Colon (tissue), 2 donors: Measurements from ENCODE around the gene PDZD4.

Source experiments
- FAIRE-seq: peaks from 2 replicates; lab custom pipeline; 2012; peaks lifted over from hg19 to GRCh38; lab: Jason Lieb, UNC
- donor health status: control.
- donor health status: control.

Gene PDZD4

DNA sequence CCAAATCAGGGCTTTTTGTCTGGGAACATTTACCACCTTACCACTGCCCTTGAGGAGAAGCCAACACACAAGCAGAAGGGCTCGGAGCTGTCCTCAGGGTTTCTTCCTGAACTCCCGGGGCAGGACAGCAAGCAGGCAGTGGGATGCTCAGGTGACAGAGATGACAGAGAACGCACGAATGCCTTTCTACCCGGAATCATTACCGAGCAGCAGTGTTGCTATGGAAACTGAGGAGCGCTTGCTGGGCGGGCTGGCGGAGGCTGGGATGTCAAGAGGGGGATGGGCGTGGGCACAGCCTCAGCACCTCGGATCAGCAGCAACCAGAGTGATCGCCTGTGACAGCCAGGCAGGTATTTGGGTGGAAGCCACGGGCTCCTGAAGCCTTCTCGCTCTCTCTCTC, 18.1 kb downstream of the PDZD4 start:
- FAIRE-seq, result no peak

DNA sequence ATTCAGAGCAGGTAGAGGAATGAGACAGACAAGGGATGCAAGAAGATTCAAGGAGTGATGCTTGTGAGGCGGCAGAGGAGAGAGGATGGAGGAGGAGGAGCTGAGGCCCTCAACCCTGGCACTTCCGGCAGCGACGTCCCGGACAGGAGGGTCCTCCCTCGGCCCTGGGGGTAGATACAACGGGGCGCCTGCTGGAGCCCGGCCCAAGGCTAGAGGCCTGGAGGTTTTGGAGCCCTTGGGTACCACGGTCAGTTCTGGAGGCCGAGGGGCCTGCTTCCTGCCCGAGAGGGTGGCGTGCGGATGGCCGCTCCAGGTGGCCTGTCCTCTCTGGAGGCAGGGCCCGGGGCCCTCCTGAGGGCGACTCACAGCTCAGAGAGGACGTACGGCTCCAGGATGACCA, 22.4 kb downstream of the PDZD4 start:
- no peak for FAIRE-seq

DNA sequence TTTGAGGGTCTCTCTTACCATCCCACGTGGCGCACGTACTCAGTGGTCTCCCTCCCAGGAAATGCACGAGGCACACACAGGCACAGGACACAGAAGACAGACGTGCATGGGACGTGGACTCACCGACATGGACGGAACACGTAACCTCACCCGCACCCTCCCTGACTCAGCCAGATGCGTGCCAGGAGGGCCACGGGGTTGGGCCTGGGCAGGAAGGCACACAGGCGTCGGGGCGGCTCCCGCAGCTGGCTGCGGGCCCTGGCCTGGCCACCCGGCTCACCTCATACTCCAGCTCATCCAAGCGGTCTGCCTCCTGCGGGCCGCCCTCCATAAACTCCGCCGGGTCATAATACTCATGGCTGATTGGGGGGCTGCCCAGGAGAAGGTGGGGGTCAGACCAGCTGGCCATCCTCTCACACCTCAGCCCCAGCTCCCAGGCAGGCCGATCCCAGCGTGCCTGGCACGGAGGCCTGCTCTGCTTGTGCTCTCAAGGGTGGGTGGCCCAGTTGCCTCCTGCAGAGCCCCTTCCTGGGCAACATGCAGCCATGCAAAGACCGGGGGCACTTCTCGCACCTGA, 23.3 kb downstream of the PDZD4 start:
- no peak for FAIRE-seq

DNA sequence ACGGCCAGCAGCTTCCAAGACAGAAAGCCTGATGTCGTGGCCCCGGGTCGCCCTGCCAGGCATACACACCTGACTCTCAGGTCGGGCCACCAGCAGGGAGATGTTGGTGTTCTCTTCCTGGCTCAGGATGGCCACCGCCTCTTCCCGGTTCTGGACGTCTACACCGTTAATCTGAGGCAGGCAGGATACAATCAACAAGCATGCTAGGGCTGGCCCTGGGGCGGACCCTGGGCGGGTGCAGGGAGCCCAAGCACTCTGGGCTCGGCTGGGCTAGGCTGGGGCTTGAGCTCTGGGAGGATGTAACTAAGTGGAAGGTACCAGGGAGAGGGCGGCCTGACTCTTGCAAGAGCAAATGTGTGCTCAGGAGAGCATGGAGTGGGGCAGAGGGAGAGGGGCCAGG, 24.9 kb downstream of the PDZD4 start:
- no peak for FAIRE-seq

DNA sequence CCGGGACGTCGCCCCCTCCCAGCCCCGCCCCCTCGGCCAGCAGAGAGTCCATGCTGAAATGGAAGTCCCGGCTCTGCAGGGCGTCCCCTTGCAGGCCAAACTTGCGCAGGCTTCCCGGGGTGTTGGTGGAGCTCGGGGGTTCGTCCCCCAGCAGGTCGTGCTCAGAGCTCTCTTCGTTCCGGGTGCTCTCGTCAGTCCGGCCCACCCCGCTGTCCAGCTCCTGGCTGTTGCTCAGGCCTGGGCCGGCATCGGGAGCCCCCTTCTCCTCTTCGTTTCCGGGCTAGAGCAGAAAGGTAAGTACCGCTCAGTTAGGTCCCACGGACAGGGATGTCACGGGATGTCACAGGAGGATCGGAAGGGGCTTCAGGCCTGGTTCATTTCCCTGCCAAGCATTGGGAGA, 25.7 kb downstream of the PDZD4 start:
- FAIRE-seq, result no peak

DNA sequence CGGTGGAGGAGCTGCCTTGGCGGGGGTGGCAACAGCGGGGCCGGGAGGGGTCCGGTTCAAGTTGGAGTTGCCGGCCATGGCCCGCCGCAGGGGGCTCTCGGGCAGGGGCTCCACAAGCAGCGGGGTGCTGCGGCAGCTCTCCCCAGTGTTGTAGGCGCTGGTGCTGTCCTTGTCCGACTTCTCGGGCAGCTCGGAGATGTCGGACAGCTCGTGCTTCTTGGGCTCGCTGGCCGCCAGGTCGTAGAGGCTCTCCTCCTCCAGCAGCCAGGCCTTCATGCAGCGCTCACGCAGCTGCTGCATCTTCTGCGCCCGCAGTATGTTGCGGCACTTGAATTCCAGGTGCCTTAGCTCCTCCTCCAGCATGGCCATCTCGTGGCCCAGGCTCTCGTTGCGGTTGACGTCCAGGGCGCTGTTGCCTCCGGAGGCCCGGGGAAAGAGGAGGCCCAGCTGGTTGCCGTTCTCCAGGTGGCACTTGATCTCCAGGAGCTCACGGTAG, 26.2 kb downstream of the PDZD4 start:
- no peak for FAIRE-seq

DNA sequence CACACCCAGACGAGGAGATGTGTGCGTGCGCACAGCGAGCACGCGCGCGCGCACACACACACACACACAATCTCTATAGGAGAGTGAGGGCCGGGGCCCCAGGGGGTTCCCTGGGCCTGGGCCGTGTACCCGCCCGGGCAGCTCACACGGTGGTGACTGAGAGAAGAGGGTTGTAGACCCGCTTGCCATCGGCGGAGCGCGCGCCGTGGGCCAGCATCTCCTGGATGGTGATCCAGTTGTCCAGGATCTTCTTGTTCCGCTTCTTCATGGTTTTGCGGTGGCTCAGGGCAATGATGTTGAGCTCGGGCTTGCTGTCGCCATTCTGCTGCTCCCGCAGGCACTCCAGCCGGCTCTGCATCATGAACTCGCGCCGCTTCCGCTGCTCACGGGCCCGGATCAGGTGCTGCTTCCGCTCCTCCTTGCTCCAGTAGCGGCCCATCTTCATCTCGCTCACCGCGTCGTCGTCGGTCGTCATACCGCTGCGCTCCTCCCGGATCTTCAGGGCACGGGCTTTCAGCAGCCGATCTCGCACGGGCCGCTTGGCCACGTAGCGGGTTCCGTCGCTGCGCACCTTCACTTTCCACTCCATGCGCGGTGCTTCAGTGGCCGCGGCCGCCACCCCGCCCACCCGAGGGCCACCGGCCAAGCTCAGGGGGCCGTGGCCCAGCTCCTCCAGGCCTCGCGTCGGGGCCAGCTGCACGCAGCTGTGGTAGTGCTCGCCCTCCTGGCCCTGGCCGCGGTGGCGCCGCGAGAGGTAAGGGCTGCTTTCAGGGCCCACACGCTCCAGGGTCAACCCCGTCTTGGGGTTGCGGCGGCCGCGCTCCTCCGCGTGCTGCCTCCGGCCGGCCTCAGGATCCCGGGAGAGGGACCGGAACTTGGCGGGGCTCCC, 26.9 kb downstream of the PDZD4 start:
- no peak for FAIRE-seq

DNA sequence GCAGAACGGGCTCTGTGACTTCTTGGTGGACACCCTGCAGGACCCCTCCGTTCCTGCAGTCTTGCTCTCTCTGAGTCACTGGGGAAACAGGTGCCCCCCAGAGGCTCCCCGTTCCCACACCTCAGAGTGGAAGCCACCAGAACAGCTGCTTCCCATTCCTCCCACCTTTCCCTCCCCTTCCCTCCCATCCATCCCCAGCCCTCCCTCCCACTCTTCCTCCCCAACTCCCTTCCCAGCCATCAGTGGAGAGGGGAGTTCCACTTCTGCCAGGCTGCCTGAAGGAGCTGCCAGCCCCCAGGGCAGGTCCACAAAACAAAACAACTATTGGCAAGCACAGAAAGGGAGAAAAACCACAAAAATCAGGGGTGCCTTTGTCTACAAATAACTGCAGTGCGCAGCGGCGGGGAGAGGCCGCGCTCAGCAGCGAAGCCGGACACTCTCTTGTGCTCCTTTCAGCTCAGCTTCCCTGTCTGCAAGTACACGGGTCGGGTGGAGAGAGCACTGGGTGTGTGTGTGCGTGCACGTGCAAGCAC, 27.8 kb downstream of the PDZD4 start:
- no peak for FAIRE-seq

DNA sequence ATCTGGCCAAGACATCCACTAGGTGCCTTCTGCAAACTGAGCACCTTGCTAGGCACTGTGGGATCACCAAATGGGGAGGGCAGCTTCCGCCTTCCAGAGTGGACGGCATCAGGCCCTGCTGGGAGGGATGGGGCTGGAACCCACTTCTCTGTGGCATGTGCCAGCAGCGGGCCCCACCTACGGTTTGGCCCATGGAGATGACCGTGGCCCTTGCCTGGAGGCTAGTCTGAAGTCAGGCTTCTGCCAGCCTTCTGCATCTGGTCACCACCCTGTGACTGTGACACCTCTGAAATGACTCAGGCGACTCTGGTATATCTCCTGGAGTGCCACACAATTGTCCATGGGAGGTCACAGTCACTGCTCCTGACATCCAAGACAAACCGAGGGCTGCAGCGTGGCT, 28.7 kb downstream of the PDZD4 start:
- FAIRE-seq, result no peak

DNA sequence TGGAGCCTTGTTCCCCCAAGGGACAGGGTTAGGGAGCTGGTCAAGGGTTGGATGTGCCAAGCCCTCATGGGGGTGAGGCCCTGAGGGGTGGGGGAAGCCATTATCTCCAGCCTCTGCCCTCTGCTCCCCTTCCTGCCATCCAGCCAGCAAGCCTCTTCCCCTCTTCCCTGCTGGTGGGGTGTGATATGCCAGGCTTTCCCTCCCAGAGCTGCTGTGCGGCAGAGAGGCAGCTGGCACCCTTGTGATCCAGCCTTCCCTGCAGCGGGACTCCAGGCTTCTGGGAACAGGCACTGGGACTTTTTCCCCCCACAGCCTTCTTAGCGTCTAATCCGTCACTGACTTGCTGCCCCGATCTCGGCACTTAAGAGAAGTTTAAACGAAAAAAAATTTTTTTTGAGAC, 29.6 kb downstream of the PDZD4 start:
- no peak for FAIRE-seq

DNA sequence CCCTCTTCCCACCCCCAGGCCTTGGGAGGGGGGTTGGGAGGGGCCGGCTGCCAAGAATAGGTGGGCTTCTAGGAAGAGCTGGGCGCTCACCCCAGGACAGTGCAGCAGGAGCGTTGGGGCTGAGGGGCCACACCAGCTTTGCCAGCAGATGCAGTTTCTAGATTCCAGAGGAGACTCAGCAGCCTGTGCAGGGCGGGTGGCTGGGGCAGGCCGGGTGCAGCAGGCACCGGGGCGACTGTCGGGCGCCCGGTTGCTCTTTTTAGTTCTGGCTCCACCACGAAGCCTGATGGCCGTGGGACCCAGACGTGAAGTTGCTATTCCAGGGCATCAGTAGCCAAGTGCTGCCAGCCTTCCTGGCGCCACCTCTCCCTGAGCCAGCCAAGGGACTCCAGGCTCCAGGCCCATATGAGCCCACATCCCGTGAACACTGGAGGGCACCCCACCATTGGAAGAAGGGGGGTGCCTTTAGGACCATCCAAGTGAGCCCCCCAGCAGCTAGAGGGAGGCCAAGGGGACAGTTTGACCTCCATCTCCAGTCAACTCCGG, 30.1 kb downstream of the PDZD4 start:
- no peak for FAIRE-seq

DNA sequence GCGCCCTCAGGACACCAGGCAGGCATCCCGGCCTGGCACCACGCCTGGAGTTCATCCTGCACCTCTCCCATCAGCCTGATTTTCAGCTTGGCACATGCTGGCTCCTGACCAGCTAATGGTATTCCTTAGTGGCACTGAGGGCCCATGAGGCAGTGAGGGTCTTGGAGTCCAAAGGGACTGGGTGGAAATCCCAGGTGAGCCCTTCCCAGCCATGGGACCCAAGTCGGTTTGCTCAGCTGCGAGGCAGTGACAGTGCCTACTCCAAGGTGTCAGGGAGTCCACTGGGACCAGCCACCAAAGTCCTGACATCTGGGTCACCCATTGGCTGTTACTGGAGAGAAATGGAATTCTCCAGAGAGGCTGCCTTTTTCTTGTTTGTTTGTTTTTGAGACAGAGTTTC, 31.0 kb downstream of the PDZD4 start:
- FAIRE-seq, result no peak

DNA sequence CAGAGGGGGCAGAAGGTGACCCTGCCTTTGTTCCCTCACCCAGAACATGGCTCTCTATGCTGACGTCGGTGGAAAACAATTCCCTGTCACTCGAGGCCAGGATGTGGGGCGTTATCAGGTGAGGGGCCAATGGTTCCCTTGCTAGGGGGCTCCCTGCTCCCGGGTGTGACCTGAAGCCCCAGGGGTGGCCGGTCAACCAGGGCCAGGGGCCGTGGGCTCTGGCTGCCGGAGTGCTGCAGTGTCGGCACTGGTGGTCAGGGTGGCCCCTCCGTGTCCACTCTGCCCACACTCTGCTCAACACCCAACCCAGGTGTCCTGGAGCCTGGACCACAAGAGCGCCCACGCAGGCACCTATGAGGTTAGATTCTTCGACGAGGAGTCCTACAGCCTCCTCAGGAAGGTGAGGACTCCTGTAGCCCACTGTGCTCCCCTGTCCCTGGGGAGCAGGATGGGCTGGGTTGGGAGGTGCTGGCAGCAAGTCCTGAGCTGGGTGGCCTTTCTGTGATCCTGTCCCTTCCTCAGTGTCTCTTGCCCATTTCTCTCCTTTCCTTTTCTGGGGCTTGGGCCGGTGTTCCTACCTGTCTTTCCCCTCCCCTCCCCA, 32.8 kb downstream of the PDZD4 start:
- FAIRE-seq, result no peak

DNA sequence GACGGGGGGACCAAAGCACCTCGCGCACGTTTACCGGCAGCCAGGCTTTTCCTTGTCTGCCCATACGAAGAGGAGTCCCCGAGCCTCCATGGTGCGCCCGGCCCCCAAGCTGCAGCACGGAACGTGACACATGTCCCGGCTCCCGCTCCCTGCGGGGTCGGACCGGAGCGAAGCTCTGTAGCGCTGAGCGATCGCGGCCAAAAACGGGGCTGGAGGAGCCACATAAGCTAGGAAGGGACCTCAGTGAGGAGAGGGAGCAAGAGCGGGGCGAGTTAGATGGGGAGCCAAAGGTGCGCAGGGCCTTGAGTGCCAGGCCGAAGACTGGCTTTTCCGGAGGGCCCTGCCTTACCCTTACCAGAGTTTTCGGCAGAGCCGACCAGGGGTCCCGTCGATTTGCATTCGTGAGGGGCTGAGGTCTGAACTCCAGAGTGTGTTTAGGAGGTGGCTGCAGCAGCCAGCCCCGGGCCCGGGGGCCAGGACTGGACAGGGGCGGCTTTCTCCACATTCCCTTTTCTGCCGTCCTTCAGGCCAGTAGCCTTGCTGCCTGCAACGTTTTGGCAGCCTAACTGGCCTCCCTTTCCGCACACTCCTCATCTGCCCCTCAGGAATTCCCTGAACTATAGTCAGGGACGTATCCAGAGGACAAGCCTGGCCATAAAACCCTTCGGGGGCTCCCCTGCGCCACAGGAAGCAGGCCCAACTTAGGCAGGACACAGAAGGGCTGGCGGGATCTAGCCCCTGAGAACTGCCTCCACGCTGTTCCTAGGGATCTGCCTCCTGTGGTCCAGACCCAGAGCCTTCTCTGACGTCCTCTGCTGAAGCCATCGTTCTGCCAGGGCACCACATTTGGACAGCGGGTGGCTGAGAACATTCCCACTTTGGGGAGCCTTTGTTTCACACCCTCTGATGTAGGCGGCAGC, 35.2 kb downstream of the PDZD4 start:
- no peak for FAIRE-seq

DNA sequence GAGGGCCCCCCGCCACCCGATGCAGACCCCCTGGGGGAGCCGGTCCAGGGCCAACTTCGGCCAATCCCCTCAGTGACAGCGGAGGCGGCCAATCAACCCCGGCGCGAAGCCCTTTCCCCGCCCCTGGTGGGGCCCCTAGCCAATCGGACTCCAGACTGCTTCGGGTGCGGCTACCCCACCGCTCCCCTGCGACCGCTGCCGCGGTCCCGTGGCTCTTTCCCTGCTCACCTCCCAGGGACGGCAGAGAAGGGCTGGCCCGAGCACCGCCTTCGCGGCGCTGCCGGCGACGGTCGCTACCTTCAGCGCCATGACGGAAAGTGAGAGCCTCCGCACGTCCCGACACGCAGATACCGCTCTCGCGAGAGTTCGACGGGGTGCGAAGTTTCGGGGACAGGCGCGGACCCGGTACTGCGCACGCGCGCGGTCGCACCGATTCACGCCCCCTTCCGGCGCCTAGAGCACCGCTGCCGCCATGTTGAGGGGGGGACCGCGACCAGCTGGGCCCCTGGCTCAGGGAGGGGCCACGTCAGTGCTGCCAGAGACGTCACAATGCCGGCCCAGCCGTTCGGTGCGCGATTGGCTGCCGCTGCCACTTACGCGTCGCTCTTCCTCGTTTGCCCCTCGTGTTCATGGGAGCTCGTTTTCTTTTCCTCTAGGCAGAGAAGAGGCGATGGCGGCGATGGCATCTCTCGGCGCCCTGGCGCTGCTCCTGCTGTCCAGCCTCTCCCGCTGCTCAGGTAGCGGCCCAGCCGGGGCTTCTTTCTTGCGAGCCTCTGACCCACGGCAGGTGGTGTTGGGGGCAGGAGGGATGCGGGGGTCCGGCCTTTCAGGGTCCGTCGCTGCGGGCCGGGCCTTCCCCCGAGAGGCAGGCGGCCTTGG, 36.1 kb downstream of the PDZD4 start, which contains the start of the genes IDH3G and SSR4:
IDH3G (minus strand) TSS at position 358 of the 879 bp plus-strand sequence; CDS start at position 309, 49 bp downstream.
SSR4 (plus strand) TSS at position 651 of the 879 bp plus-strand sequence; CDS start at position 671, 20 bp downstream.
- peak; percentile 96 for FAIRE-seq

DNA sequence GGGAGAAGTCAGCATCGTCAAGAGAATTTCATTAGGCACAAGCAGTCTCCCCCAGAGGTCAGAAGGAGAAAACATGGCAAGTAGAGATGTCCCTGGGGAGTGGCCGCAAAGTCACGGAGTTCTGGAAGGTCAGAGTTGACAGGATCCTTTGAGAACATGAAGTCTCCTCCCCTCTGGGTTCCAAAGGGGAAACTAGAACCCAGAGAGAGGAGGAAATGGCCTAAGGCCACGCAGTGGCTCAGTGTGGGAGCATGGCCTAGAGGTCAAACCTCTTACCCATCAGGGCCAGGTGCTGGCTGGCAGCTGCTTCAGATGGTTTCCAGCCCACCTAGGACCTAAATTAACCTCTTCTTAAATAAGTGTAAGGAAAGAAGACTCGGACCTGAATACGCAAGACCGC, 37.1 kb downstream of the PDZD4 start:
- no peak for FAIRE-seq

DNA sequence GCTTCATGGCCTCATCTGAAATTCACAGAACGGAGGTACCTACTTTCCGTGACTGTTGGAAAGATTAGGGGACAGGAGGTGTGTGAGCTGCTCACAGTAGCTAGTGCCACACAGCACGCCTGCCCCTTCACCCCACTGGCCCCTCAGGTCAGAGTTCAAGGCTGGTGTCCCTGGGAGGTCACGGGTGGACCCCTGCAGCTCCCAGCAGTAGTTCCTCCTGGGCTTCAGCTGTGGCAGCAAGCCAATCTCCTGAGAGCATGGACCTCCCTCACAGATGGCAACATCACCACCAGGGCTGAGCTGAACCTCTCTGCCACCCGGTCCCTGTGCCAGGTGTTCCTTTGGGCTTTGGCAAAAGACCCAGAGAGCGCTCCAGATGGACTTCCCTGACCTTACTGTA, 38.0 kb downstream of the PDZD4 start:
- FAIRE-seq, result no peak

DNA sequence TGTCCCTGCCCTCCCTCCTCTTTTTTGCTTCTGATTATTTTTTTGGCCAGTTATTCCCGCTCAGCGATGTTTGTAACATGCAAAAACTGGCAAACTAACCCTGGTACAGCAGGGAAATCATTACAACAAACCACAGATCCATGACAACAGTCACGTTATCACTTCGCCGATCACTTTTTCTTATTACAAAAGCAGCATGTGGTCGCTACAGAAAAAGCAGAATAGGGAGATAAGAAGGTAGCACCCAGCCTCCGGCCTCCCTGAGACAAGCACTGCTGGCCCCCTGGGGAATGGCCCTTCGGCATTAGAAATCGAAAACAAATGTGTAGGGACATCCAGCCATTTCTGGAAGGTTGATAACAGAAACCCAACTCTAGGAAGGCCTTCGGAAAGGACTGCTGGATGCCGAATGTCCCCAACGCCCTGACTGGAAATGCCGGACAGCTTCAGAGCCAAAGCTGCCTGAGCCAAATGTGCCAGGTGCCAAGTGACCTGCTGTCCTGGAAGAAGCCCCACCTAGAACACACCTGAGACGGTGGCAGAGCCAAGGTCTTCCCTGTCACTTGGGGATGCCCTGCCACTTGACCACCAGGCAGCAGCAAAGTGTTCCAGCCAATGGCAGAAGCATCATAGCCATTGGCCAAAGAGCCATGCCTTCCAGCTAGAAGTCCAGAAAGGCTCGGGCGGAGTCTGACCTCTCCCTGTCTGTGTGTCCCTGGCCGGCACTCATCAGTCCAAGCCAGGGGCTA, 39.1 kb downstream of the PDZD4 start:
- FAIRE-seq, result no peak

DNA sequence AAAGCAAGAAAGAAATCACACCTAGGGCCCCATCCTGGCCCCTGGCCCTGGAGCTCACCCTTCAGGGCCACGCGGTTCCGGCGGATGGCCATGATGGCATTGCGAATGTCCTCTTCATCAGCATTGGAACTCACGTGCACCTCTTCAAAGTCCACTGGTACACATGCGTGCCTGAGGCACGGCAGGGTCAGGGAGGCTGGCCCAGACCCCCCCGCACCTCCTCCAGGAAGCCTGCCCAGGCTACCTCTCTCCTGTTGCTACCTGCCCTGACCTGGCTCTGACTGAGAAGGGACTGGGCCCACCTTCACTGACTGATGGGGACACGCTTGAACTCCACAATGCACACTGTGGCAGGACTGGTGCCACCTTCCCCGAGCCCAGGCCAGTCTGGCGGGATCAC, 40.7 kb downstream of the PDZD4 start:
- FAIRE-seq, result no peak

DNA sequence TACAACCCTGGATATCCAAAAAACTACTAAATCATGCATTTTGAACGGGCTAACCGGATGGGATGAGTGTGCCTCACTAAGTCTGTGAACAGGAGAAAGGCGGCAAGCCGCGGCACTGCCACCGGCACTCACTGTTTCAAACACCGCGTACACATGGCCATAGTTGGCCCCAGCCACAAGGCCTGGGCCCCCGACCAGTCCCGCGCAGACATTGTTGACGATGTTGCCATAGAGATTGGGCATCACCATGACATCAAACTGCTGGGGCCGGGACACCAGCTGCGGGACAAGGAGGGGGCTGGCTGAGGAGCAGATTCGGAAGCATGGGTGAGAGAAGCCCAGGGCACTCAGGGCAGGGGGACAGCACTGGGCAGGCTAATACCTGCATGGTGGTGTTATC, 43.7 kb downstream of the PDZD4 start:
- no peak for FAIRE-seq
